ENCODE data around the gene HK1. TPM values are rescaled to one million over a fixed set of nuclear protein-coding genes. Genes with fewer than 3 reads are reported as not detected.

HK1 gene
- total and polyA plus RNA-seq, 2 donors (not counting 1 experiment from before 2014, with no cell fraction given) = 24.7 to 40.8 TPM

DNA sequence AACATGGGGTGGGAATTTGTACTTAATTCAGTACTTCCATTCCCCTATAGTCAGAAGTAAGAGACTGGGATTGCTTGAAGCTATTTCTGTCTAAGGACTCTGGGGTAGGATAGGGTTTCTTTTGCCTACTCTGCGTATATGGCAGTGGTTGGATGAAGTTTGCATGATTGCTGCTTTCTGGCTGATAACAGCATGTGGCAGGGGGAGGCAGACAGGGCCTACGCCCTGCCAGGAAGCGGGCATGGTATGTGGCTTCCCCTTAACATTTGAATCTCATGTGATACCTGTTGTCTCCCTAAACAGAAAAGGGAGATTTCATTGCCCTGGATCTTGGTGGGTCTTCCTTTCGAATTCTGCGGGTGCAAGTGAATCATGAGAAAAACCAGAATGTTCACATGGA lies 81.3 kb downstream of the HK1 start:
- ATAC-seq (ENCODE audit: low read depth) = no peak
- H3K27ac ChIP-seq (ENCODE audit: low read length in 2 of 2) = no peak overlapping the region
- H4K20me1 ChIP-seq (ENCODE audit: control insufficient read depth, insufficient read depth, low read length, poor library complexity, severe bottlenecking) = peaks cover 22% of the 10 kb centered on the region
- H3K27me3 ChIP-seq (replicated peaks in 1 of 4; ENCODE audit: control extremely low read depth in 1 of 4, control insufficient read depth in 3 of 4, insufficient read depth in 4 of 4, low read length in 3 of 4) = no peaks in the 10 kb centered on the region
- ChIA-PET CTCF (no interaction called here), POLR2A (no interaction called here)
- H3K79me2 ChIP-seq (ENCODE audit: control insufficient read depth, insufficient read depth, low read length) = peaks cover 52% of the 10 kb centered on the region
- intact Hi-C loops (cut with micrococcal nuclease) = no loop called here
- Mint-ChIP-seq H3K27me3 (no peaks in the 10 kb centered on the region), H3K4me1 (peaks cover 12% of the 10 kb centered on the region), H3K9me3 (ENCODE audit: insufficient read depth) (no peaks in the 10 kb centered on the region), H3K4me3 (no peak overlapping the region), H3K27ac (no peak overlapping the region)
- H2AFZ ChIP-seq (ENCODE audit: insufficient read depth, low read depth, low read length, poor library complexity, severe bottlenecking) = no peak overlapping the region
- no peaks in the 10 kb centered on the region for H3K9me3 ChIP-seq (ENCODE audit: control extremely low read depth in 1 of 3, control insufficient read depth in 2 of 3, insufficient read depth in 1 of 3, low read length in 2 of 3)
- DNase-seq = no peak
- 88% methylated on average over 5 of the region's 5 CpGs for WGBS (ENCODE audit: insufficient coverage)
- H3K9ac ChIP-seq (ENCODE audit: low read length) = no peak overlapping the region
- H3K4me2 ChIP-seq (replicated peaks; ENCODE audit: low read depth, low read length, poor library complexity, severe bottlenecking) = no peak overlapping the region
- H3K36me3 ChIP-seq (replicated peaks in 1 of 2; ENCODE audit: control extremely low read depth in 1 of 2, control insufficient read depth in 1 of 2, extremely low read depth in 1 of 2, insufficient read depth in 2 of 2, low read length in 1 of 2) = peaks cover 0 to 20% of the 10 kb centered on the region in 2 experiments
- no peak for TF ChIP-seq CTCF (IDR thresholded peaks at IDR 0.05)
- no peak overlapping the region for H3K4me3 ChIP-seq (ENCODE audit: control extremely low read depth in 1 of 5, extremely low read depth in 1 of 5, insufficient read depth in 1 of 5, low read depth in 2 of 5, low read length in 4 of 5)
- H3K4me1 ChIP-seq (ENCODE audit: control insufficient read depth in 2 of 2, insufficient read depth in 2 of 2, low read length in 2 of 2) = peaks cover 0 to 13% of the 10 kb centered on the region in 2 donors

DNA sequence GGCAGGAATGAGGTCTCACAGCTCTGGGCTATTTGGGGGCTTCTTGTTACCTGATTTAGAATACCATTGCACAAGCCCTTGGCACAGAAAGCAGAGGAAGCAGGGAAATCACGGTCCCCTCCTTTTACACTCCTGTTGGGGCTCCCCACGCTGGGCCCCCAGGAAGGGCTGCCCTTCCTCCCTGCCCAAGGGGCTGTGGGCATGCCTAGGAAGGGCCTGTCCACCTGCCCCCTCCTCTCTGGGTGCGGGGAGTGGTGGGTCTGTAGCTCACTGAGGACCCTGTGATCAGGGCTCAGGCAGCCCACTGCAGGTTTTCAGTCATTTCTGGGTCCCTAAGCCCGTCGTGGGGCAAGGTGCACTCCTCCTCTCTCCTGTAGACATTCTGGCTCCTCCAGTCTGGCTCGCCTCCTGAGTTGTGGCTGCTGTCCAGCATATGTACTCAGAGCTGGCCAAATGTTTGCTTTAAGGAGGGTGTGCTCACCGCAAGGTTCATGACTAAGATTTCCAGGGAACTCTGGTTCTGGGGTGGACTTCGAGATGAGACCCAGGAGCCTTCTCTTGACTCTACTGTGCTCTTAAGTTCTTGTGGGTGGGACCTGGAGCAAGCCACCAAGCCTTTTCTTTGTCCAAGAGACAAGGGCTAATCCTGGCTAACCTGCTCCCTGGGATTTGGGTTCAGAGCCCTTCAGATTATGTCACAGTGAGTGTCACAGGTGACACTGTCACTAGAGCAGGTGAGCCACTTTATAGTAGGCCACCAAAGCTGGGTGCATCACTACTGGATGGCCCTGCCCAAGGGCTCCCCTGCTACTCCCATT lies 82.4 kb downstream of the HK1 start:
- ATAC-seq (ENCODE audit: low read depth) = no peak
- H3K4me2 ChIP-seq (replicated peaks; ENCODE audit: low read depth, low read length, poor library complexity, severe bottlenecking) = no peak overlapping the region

More for the DNA sequence above, 82.4 kb downstream of the HK1 start:
- H3K9me3 Mint-ChIP-seq (ENCODE audit: insufficient read depth) = no peaks in the 10 kb centered on the region
- 93% methylated on average over 8 of the region's 8 CpGs for WGBS (ENCODE audit: insufficient coverage)
- Histone ChIP-seq H3K27ac (ENCODE audit: low read length in 2 of 2) (no peak overlapping the region), H4K20me1 (ENCODE audit: control insufficient read depth, insufficient read depth, low read length, poor library complexity, severe bottlenecking) (peaks cover 27% of the 10 kb centered on the region), H3K4me1 (ENCODE audit: control insufficient read depth in 2 of 2, insufficient read depth in 2 of 2, low read length in 2 of 2) (peaks cover 0 to 13% of the 10 kb centered on the region in 2 donors), H3K27me3 (replicated peaks in 1 of 4; ENCODE audit: control extremely low read depth in 1 of 4, control insufficient read depth in 3 of 4, insufficient read depth in 4 of 4, low read length in 3 of 4) (no peaks in the 10 kb centered on the region), H3K79me2 (ENCODE audit: control insufficient read depth, insufficient read depth, low read length) (peaks cover 43% of the 10 kb centered on the region), H3K9ac (ENCODE audit: low read length) (no peak overlapping the region), H3K9me3 (ENCODE audit: control extremely low read depth in 1 of 3, control insufficient read depth in 2 of 3, insufficient read depth in 1 of 3, low read length in 2 of 3) (no peaks in the 10 kb centered on the region), H3K4me3 (ENCODE audit: control extremely low read depth in 1 of 5, extremely low read depth in 1 of 5, insufficient read depth in 1 of 5, low read depth in 2 of 5, low read length in 4 of 5) (no peak overlapping the region), H3K36me3 (replicated peaks in 1 of 2; ENCODE audit: control extremely low read depth in 1 of 2, control insufficient read depth in 1 of 2, extremely low read depth in 1 of 2, insufficient read depth in 2 of 2, low read length in 1 of 2) (peaks cover 0 to 31% of the 10 kb centered on the region in 2 experiments), H2AFZ (ENCODE audit: insufficient read depth, low read depth, low read length, poor library complexity, severe bottlenecking) (no peak overlapping the region)
- CTCF ChIA-PET = no interaction called here
- peaks cover 12% of the 10 kb centered on the region for H3K4me1 Mint-ChIP-seq
- DNase-seq = no peak
- no peaks in the 10 kb centered on the region for H3K27me3 Mint-ChIP-seq
- no peak overlapping the region for H3K27ac Mint-ChIP-seq
- no peak for TF ChIP-seq CTCF (IDR thresholded peaks at IDR 0.05)
- no peak for TF ChIP-seq EZH2 (IDR thresholded peaks at IDR 0.05; ENCODE audit: borderline replicate concordance, insufficient read depth, low read depth, low read length, poor library complexity, severe bottlenecking)
- POLR2A ChIA-PET = no interaction called here
- no peak overlapping the region for H3K4me3 Mint-ChIP-seq
- intact Hi-C loops (cut with micrococcal nuclease) = no loop called here
